ENCODE results near the gene NUP188. TPM values are rescaled to one million over a fixed set of nuclear protein-coding genes. Genes with fewer than 3 reads are reported as not detected.
A peak's percentile ranks its signal among the peaks of the same experiment; 100 is the strongest.

The NUP188 gene
- total and polyA plus RNA-seq, 2 donors (not counting 1 experiment from before 2014, with no cell fraction given), result 42.8 to 83.6 TPM

GRCh38 chr9:128899566-128900322 is 47.8 kb upstream of the NUP188 start:
- Mint-ChIP-seq H3K27ac (peak overlapping the region; percentile 84), H3K4me3 (peak overlapping the region; percentile 24), H3K9me3 (ENCODE audit: insufficient read depth) (no peaks in the 10 kb centered on the region), H3K27me3 (no peaks in the 10 kb centered on the region), H3K4me1 (peaks cover 52% of the 10 kb centered on the region)
- ChIA-PET POLR2A (no interaction called here), CTCF (interaction anchor here (0.6 kb wide), 1 partner anchor 20 kb away, joined by 3 read pairs; no protein-coding TSS in a partner anchor)
- Histone ChIP-seq H3K27ac (ENCODE audit: low read length in 2 of 2) (peak overlapping the region; percentile 34 to 93), H3K27me3 (replicated peaks in 1 of 4; ENCODE audit: control extremely low read depth in 1 of 4, control insufficient read depth in 3 of 4, insufficient read depth in 4 of 4, low read length in 3 of 4) (no peaks in the 10 kb centered on the region), H3K4me1 (ENCODE audit: control insufficient read depth in 2 of 2, insufficient read depth in 2 of 2, low read length in 2 of 2) (peaks cover 40 to 60% of the 10 kb centered on the region in 2 donors), H3K4me3 (ENCODE audit: control extremely low read depth in 1 of 5, extremely low read depth in 1 of 5, insufficient read depth in 1 of 5, low read depth in 2 of 5, low read length in 4 of 5) (no peak overlapping the region), H3K36me3 (replicated peaks in 1 of 2; ENCODE audit: control extremely low read depth in 1 of 2, control insufficient read depth in 1 of 2, extremely low read depth in 1 of 2, insufficient read depth in 2 of 2, low read length in 1 of 2) (peaks cover 0 to 14% of the 10 kb centered on the region in 2 experiments), H4K20me1 (ENCODE audit: control insufficient read depth, insufficient read depth, low read length, poor library complexity, severe bottlenecking) (no peaks in the 10 kb centered on the region), H3K9ac (ENCODE audit: low read length) (peak overlapping the region; percentile 14), H3K79me2 (ENCODE audit: control insufficient read depth, insufficient read depth, low read length) (peaks cover 42% of the 10 kb centered on the region), H3K9me3 (ENCODE audit: control extremely low read depth in 1 of 3, control insufficient read depth in 2 of 3, insufficient read depth in 1 of 3, low read length in 2 of 3) (no peaks in the 10 kb centered on the region), H2AFZ (ENCODE audit: insufficient read depth, low read depth, low read length, poor library complexity, severe bottlenecking) (peak overlapping the region; percentile 10), H3K4me2 (replicated peaks; ENCODE audit: low read depth, low read length, poor library complexity, severe bottlenecking) (peak overlapping the region; percentile 28)
- 7% methylated on average over 3 of the region's 8 CpGs for WGBS (ENCODE audit: insufficient coverage)
- no peak for TF ChIP-seq EZH2 (IDR thresholded peaks at IDR 0.05; ENCODE audit: borderline replicate concordance, insufficient read depth, low read depth, low read length, poor library complexity, severe bottlenecking)
- no peak for TF ChIP-seq CTCF (IDR thresholded peaks at IDR 0.05)
- no peak for ATAC-seq (ENCODE audit: low read depth)
- intact Hi-C loops (cut with micrococcal nuclease), result no loop called here
- no peak for DNase-seq

DNA sequence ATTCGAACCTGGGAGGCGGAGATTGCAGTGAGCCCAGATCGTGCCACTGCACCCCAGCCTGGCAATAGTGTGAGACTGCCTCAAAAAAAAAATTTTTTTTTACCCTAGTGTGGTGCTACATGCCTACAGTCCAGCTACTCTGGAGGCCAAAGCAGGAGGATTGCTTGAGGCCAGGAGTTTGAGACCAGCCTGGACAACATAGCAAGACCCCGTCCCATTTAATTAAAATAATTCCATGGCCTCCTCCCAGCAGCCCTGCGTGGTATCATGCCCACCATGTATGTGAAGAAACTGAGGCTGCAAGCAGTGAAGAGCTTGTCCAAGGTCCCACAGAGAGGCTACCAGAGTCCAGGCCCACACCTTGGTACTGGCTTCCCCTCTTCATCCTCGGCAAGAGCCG is 46.1 kb upstream of the NUP188 start:
- no peak for ATAC-seq (ENCODE audit: low read depth)
- CTCF ChIA-PET, result interaction anchor here (1.4 to 2.0 kb wide), 3 partner anchors 23 to 83 kb away, joined by 4 to 9 read pairs (median 5); partner anchors contain the start of gene ENDOG
- Mint-ChIP-seq H3K27me3 (no peaks in the 10 kb centered on the region), H3K9me3 (ENCODE audit: insufficient read depth) (no peaks in the 10 kb centered on the region), H3K27ac (peak overlapping the region; percentile 98), H3K4me3 (no peak overlapping the region), H3K4me1 (peaks cover 37% of the 10 kb centered on the region)
- Histone ChIP-seq H3K27me3 (replicated peaks in 1 of 4; ENCODE audit: control extremely low read depth in 1 of 4, control insufficient read depth in 3 of 4, insufficient read depth in 4 of 4, low read length in 3 of 4) (no peaks in the 10 kb centered on the region), H3K36me3 (replicated peaks in 1 of 2; ENCODE audit: control extremely low read depth in 1 of 2, control insufficient read depth in 1 of 2, extremely low read depth in 1 of 2, insufficient read depth in 2 of 2, low read length in 1 of 2) (peaks cover 0 to 9% of the 10 kb centered on the region in 2 experiments), H3K4me1 (ENCODE audit: control insufficient read depth in 2 of 2, insufficient read depth in 2 of 2, low read length in 2 of 2) (peaks cover 40 to 56% of the 10 kb centered on the region in 2 donors), H3K27ac (ENCODE audit: low read length in 2 of 2) (peak overlapping the region; percentile 93), H2AFZ (ENCODE audit: insufficient read depth, low read depth, low read length, poor library complexity, severe bottlenecking) (no peak overlapping the region), H3K4me3 (ENCODE audit: control extremely low read depth in 1 of 5, extremely low read depth in 1 of 5, insufficient read depth in 1 of 5, low read depth in 2 of 5, low read length in 4 of 5) (no peak overlapping the region), H3K9me3 (ENCODE audit: control extremely low read depth in 1 of 3, control insufficient read depth in 2 of 3, insufficient read depth in 1 of 3, low read length in 2 of 3) (no peaks in the 10 kb centered on the region), H3K79me2 (ENCODE audit: control insufficient read depth, insufficient read depth, low read length) (peaks cover 42% of the 10 kb centered on the region), H3K4me2 (replicated peaks; ENCODE audit: low read depth, low read length, poor library complexity, severe bottlenecking) (peak overlapping the region; percentile 83), H4K20me1 (ENCODE audit: control insufficient read depth, insufficient read depth, low read length, poor library complexity, severe bottlenecking) (no peaks in the 10 kb centered on the region), H3K9ac (ENCODE audit: low read length) (no peak overlapping the region)
- POLR2A ChIA-PET, result interaction anchor here (1.1 to 1.5 kb wide), 2 partner anchors 19 to 349 kb away, joined by 4 to 5 read pairs; partner anchors contain the start of genes KYAT1, LRRC8A and SPTAN1
- intact Hi-C loops (cut with micrococcal nuclease), result no loop called here
- 97% methylated on average over 5 of the region's 7 CpGs for WGBS (ENCODE audit: insufficient coverage)
- TF ChIP-seq EZH2 (IDR thresholded peaks at IDR 0.05; ENCODE audit: borderline replicate concordance, insufficient read depth, low read depth, low read length, poor library complexity, severe bottlenecking), result no peak
- TF ChIP-seq CTCF (IDR thresholded peaks at IDR 0.05), result no peak
- no peak for DNase-seq

All from B cell (primary cell).